Renal cortical epithelial cell (primary cell): ENCODE data around the gene SLC27A3. TPM values are rescaled to one million over a fixed set of nuclear protein-coding genes. Genes with fewer than 3 reads are reported as not detected.

Experiments
- DNase-seq: peaks from one replicate; pipeline ENCODE4 v3.0.0-alpha.2; 2011; ENCODE audit warnings: low read depth
- total RNA-seq: library from RNA; depleted of rRNA; stranded (reverse); fragments of >200 nt; gene quantifications from 2 replicates; pipeline ENCODE4 v1.2.3, GENCODE V29; 2014

Gene SLC27A3
- total RNA-seq, 1 donor from 2014 or later: 8.5 TPM

DNA sequence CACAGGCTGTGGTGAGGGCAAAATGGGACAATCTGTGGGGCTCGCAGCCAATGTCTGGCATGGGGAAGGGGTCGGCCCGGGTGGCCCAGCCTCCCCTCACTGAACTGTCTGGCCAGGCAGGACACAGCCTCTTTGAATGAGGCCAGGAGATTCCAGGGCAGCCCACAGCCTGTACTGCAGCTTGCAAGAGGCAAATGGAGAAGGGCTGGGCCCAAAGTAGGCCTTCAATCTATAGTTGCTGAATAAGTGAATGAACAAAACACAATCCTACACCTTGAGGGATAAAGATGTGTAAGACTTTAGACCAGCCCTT, 23.2 kb downstream of the SLC27A3 start:
- DNase-seq: no peak

DNA sequence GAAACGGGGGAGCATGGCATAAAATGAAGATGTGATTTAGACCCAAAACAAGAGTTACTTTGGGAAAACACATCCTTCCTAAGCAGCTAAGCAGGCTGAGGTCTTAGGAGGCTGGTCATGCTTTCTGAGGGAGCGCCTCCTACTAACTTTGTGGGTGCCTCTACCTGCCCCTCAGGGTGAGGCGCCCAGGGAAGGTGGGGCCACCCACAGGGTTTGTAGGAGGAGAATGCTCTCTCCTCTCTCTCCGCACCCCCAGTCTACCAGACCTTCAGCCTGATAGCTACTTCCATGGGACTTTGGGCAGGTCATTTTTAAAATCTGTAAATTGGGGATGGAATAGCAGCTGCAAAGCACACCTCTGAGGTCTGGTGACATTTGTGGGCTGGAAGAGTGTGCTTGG, 23.8 kb downstream of the SLC27A3 start:
- DNase-seq: no peak

DNA sequence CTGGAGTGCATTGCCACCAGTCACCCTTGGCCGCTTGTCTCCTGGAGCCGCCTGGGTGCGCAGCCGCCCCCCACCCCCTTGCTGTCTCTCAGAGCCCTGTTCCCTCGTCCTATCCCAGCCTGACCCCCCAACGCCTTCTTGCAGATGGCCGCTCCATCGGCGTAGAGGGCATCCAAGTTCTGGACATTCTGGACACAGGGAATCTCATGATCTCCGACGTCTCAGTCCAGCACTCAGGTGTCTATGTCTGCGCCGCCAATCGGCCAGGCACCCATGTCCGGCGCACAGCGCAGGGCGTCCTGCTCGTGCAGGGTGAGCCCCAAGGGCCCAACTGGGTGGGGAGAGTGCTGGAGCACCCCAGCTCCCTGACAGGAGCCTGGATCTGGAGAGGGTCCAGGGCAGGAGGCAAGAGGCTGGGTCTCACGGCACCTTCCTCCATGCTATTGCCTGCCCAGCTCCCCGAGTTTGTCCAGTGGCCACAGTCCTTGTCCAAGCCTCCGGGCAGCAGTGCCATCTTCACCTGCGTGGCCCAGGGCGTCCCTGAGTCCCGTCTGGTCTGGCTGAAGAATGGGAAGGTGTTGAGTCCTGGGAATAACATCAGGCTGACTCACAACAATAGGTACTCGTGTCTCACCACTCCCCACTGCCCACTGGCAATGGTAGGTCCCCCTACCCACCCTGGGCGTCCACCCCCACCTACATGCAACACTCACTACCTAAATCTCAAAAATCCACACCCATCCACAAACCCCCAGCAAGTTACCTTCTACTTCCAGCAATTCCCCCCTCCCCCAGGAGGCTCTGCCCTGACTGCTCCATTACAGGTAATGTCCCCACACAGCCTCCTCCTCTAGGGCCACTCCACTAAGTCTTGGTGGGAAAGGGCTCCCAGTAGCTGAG, 24.6 kb downstream of the SLC27A3 start:
- no peak for DNase-seq

DNA sequence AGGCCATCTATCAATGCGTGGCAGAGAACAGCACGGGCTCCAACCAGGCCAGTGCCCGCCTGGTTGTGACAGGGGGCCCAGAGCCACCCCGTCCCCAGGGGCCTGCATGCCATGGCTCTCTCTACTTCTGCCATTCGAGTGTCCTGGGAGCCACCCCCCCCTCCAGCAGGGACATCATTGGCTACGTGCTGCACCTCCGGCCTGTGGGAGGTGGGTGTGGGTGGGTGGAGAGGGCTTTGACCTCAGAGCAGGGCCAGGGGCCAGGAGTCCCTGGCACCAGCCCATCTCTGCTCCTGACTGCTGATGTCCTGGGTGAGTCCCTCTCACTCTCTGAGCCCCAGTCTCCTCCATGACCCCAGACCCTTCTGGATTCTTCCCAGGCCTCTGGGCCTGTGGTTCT, 25.3 kb downstream of the SLC27A3 start:
- no peak for DNase-seq

DNA sequence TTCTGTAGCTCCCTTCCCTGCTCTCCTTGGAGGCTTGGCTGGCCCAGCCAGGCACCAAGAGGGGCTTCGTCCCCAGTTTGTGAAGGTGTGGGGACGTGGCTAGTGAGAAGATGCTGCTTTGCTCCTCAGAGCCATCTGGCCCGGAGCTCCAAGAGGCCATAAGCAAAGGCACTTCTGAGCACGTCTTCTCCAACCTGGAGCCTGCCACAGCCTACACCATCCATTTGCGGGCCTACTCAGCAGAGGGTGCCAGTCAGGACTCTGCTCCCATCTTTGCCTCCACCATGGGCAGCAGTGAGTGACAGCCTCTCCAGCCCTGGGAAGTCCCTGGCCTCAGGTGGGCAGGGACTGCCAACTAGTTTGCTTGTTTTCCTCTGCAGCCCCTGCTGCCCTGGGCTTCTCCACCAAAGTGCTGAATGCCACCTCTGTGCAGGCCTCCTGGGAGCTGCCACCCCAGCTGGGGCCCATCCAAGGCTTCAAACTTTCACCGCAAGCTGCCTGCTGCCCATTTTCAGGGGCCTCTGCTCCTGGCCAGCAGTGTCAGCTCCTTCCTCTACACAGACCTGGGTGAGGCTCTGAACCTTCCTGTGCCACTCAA, 25.9 kb downstream of the SLC27A3 start:
- DNase-seq: no peak

DNA sequence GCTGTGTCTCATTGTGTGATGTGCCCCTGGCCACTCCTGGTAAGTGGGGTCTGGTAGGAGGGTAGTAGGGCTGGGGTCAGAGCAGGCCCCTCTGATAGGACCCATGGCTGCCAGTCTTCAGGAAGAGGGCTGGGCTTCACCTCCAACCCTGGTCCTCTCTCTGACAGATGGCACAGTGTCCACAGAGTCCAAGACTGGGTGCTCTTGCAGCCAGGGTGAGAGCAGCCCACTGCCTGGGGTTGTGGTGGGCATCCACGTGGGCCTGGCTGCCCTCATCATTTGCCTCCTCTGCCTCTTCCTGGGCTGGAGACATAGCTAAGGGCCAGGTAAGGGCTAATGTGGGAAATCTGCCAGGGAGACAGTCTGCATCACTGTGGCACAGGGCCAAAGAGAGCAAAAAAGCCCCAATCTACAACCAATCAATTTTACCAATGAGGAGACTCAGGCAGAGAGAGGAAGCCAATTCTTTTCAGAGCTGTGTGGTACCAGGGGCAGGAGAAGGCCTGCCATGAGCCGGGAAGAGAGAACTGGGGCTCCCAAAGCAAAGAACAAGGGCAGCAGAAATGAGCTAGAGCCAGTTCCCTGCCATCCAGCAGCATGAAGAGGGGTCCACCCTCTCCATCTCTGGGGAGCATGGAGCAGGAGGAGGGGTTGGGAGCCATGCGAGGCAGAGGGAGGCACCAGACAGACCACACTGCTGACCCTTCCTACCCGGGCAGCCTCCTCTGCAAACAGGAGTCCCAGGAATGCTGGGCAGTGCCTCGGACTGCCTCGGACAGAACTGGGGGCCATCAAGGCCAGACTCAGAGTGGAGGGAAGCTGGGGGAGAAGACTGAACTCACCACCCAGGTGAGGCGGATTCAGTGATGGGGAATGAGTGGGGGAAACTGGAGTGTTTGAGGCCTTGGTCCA, 26.8 kb downstream of the SLC27A3 start:
- no peak for DNase-seq

DNA sequence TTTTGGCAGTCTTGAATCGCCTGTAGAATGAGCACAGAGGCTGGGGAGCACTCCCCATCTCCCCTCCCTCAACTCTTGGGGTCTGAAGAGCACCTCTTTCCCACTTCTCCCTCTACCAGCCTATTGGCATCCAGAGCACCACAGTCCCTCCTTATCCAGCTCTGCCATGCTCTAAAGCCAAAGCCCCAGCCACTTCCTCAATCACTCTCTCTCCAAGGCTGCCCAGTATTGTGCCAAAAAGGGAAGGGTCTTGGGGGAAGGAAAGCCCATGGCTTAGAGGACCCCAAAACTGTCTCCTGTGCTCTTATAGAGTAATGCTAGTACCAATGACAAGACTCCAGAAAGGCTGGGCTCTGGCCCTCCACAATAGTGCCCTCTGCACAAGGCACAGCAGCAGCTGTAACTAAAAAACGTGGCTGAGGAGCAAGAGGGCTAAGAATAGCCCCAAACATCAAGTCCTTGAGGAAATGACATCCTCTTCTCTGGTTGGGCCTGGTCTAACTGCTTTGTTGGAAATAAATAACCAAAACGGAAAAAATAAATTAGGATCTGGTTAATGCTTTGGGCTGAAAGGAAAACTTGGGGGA, 28.4 kb downstream of the SLC27A3 start:
- no peak for DNase-seq

DNA sequence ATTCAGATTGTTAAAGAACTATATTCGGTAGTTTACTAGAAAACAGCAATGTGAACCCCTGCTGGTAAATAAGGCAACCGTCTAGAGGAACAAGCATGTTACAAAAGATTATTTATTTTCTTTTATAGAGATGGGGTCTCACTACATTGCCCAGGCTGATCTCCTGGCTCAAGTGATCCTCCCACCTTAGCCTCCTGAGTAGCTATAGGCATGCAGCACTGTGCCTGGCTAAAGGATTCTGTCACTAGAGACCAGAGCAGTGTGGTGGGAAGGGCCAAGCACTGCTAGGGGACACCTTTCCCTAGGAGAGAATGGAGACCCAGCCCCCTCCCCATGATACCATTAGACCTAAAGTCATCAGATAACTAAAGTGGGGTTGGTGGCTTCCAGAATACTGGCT, 28.9 kb downstream of the SLC27A3 start:
- no peak for DNase-seq

DNA sequence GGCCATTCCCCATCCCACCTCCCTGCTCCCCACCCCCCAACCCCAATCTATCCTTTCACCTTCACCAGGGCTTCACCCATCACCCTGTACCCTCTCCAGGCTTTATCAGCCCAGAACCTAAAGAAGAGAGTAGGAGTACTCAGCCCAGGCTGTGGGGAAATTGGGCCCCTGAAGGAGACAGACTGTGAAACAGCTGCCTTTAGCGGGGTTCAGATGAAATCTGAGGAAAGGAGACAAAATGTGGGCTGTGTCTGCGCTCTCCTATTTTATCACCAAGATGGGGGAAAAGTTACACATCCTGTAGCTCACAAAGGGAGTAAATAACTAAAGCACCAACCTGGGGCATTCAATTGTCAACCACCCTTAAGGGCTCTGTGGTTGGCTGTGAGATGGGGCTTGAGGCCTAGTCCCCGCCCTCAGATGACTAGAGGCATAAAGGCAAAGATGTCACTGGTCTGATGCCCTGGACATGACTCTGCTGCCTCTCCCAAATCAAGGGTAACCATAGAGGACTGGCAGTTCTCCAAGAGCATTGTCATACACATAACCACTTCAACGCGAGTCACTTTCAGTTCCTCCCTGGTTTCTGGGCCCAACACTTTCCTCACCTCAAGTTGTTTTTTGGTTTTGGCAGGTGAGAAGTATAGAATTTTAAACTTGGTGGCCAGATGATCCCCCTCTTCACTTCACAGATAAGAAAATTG, 30.0 kb downstream of the SLC27A3 start:
- peak; percentile 81 for DNase-seq

DNA sequence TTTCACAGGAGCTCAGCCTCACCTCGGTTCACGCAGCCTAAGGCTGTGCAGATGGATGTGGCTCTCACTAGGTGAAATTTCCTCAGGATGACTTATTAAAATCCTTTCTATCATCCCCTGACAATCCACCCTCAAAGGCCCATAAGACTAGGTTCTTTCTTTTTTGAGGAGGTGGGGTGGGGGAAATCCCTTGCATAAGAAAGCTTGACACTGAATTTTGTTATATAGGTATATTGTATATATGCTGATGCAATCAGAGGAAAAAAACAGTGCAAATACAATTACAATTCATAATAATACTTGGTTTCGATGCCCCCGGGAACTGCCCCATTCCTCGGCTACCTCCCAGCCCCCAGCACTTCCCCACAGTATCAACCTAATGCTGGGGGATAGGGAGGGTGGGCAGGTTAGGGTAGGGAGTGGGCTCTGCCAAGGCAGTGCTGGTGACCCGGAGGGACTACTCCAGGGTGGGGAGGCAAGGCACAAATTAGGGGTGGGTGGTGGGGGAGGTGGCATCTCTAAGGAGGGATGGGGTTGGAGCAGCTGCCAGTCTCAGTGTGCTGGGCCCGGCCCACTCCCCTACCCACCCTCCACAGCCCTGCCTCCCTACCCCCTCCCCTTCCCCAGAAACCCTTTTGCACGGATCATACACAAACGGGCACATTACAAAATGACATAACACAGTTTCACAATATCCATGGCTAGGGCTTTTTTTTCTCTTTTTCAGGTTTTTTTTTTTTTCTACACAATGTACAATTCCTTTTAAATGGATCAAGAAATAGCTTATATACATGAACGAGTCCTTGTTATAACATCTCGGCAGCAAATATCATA, 30.9 kb downstream of the SLC27A3 start:
- DNase-seq: no peak

DNA sequence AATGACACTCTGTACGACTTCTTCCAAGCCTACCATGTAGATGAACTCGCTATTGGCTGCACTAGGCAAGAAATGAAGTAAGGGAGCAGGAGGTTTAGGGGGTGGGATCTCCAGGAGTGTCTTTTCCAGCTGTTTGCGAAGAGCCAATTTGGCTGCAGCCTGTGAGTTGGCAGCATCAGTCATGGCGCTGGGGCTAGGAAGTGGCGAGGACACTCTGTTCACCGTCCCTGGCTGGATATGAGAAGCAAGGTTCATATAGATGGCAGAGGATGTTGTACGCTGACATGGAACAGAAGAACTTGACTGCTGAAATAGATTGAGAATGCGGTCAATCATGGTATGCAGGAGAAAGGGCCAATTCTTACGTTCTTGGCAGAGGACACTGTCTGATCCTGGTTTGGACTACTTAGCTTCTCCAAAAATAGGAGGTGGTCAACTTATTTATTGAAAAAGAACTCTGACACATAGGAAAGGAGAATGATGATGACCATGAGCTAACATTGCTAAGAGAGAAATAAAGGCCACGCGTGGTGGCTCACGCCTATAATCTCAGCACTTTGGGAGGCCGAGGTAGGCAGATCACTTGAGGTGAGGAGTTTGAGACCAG, 41.2 kb downstream of the SLC27A3 start:
- no peak for DNase-seq

DNA sequence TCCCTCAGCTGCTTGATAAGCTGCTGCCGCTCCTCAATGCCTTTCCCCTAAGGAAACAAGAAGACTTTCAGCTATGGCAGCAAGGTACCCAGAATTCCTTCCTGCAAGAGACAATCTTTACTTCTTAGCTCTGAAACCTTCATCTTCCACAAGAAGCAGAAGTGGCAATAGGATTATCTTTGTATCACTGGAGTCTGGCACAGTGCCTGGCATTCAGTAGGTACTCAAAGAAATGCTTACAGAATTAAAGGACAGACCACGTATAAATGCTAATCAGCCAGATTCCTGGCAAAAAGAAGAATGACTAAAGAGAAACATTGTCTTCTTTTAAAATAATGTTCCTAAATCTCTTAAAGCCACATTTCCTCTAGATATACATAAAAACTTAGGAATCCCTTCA, 43.7 kb downstream of the SLC27A3 start:
- DNase-seq: no peak

DNA sequence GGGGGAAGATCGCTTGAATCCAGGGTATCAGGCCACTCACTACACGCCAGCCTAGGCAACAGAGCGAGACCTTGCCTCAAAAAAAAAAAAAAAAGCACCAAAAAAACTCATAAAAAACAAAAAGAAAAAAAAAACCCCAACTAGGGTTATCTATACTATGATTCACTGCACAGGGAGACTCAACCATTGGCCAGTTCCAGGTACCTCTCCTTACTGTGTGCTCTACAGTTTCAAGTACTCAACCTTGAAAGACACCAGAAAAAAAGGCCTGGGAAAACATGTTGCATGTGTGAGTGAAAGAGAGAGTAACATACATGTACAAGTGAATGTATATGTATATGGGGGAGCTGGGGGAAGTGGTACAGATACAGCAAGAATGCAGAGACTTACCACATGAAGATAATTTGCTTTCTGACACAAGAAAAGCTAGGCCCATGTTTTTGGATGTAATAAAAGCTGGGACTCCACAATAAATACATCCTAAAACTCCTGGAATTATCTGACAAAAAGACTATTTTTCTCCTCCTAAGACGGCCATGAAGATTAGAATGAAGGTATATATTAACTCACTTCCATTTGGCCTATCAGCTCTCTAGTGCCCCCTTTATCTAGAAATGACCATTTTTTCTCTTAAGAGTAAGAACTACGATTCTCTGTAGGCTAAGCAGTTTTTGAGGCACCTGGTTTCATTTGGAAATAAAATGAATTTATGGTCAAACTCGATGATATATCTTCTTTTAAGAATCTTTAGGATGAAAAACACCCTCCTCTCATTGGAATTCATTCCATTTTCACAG, 52.2 kb downstream of the SLC27A3 start:
- DNase-seq: no peak

Other genes with a start within 250 kb of the SLC27A3 start
- 428 and 2,979 TPM in 2 replicates for gene S100A6, start 239.4 kb upstream of the SLC27A3 start, total RNA-seq
- gene S100A5, start 234.5 kb upstream of the SLC27A3 start, total RNA-seq: 1.2 TPM in 2 replicates
- 7.6 and 303 TPM in 2 replicates for gene S100A4, start 229.6 kb upstream of the SLC27A3 start, total RNA-seq
- 5.2 and 36.8 TPM in 2 replicates for gene S100A3, start 226.1 kb upstream of the SLC27A3 start, total RNA-seq
- 37.9 and 392 TPM in 2 replicates for gene S100A2, start 209.6 kb upstream of the SLC27A3 start, total RNA-seq
- gene S100A16, start 162.3 kb upstream of the SLC27A3 start, total RNA-seq: 406 and 1,037 TPM in 2 replicates
- gene S100A14, start 159.1 kb upstream of the SLC27A3 start, total RNA-seq: 1.0 and 52.3 TPM in 2 replicates
- gene S100A13, start 147.9 kb upstream of the SLC27A3 start, total RNA-seq: 95.6 and 246 TPM in 2 replicates
- gene S100A1, start 147.0 kb upstream of the SLC27A3 start, total RNA-seq: 9.7 and 13.9 TPM in 2 replicates
- 19.6 and 41.0 TPM in 2 replicates for gene CHTOP, start 141.3 kb upstream of the SLC27A3 start, total RNA-seq
- 51.7 and 76.1 TPM in 2 replicates for gene SNAPIN, start 116.7 kb upstream of the SLC27A3 start, total RNA-seq
- 168 and 232 TPM in 2 replicates for gene ILF2, start 104.4 kb upstream of the SLC27A3 start, total RNA-seq
- 1.7 and 39.5 TPM in 2 replicates for gene NPR1, start 96.7 kb upstream of the SLC27A3 start, total RNA-seq
- 15.1 and 59.2 TPM in 2 replicates for gene INTS3, start 47.4 kb upstream of the SLC27A3 start, total RNA-seq
- gene GATAD2B, start 147.6 kb downstream of the SLC27A3 start, total RNA-seq: 2.6 and 16.6 TPM in 2 replicates
- 2.6 and 21.5 TPM in 2 replicates for gene DENND4B, start 171.3 kb downstream of the SLC27A3 start, total RNA-seq
- 2.8 and 6.6 TPM in 2 replicates for gene CRTC2, start 183.2 kb downstream of the SLC27A3 start, total RNA-seq
- gene SLC39A1, start 188.1 kb downstream of the SLC27A3 start, total RNA-seq: 203 and 214 TPM in 2 replicates
- 4.9 and 7.1 TPM in 2 replicates for gene CREB3L4, start 192.5 kb downstream of the SLC27A3 start, total RNA-seq
- 109 and 116 TPM in 2 replicates for gene JTB, start 202.3 kb downstream of the SLC27A3 start, total RNA-seq
- gene RAB13, start 210.9 kb downstream of the SLC27A3 start, total RNA-seq: 80.6 and 154 TPM in 2 replicates
- gene RPS27, start 215.4 kb downstream of the SLC27A3 start, total RNA-seq: 242 and 820 TPM in 2 replicates